ENCODE data around the gene TAF11L2. TPM values are rescaled to one million over a fixed set of nuclear protein-coding genes. Genes with fewer than 3 reads are reported as not detected.
"Not testable (repeated sequence)": the region's sequence is repeated elsewhere in the genome, so short reads cannot be mapped to it uniquely, and the experiment has no call there.

Gene TAF11L2
- total RNA-seq, 1 donor from 2014 or later, result not detected

GRCh38 chr5:17524935-17525334 is 26.9 kb downstream of the TAF11L2 start, which contains the start of gene TAF11L5:
TSS of gene TAF11L5 (plus strand) at chr5:17525235.
- intact Hi-C loops (cut with micrococcal nuclease), result not testable (repeated sequence)

GRCh38 chr5:17526504-17526903 is 28.5 kb downstream of the TAF11L2 start:
- intact Hi-C loops (cut with micrococcal nuclease), result not testable (repeated sequence)

GRCh38 chr5:17528369-17528768 is 30.3 kb downstream of the TAF11L2 start, which contains the start of gene TAF11L6:
TSS of gene TAF11L6 (plus strand) at chr5:17528669.
- intact Hi-C loops (cut with micrococcal nuclease), result not testable (repeated sequence)

Other genes with a start within 250 kb of the TAF11L2 start
- not detected in 2 replicates for gene TAF11L3, start 20.1 kb downstream of the TAF11L2 start, total RNA-seq
- not detected in 2 replicates for gene TAF11L4, start 23.6 kb downstream of the TAF11L2 start, total RNA-seq
- not detected in 2 replicates for gene TAF11L5, start 27.0 kb downstream of the TAF11L2 start, total RNA-seq
- gene TAF11L6, start 30.4 kb downstream of the TAF11L2 start, total RNA-seq, result not detected in 2 replicates
- gene TAF11L7, start 87.5 kb downstream of the TAF11L2 start, total RNA-seq, result not detected in 2 replicates
- not detected in 2 replicates for gene TAF11L8, start 92.7 kb downstream of the TAF11L2 start, total RNA-seq
- gene TAF11L9, start 96.2 kb downstream of the TAF11L2 start, total RNA-seq, result not detected in 2 replicates
- gene TAF11L10, start 99.6 kb downstream of the TAF11L2 start, total RNA-seq, result not detected in 2 replicates
- not detected in 2 replicates for gene TAF11L11, start 106.0 kb downstream of the TAF11L2 start, total RNA-seq
- not detected in 2 replicates for gene TAF11L12, start 112.2 kb downstream of the TAF11L2 start, total RNA-seq
- gene TAF11L13, start 133.9 kb downstream of the TAF11L2 start, total RNA-seq, result not detected in 2 replicates
- gene TAF11L14, start 136.2 kb downstream of the TAF11L2 start, total RNA-seq, result not detected in 2 replicates

Data from T-helper 2 cell treated with Interferon-gamma antibody and Interleukin-4, amounts not matched to agents 100 ng/mL and 5 ng/mL, for 36 hours (primary cell).